HG03159 (cell line): ENCODE results near the gene CHKA.
"Not testable (repeated sequence)": the region's sequence is repeated elsewhere in the genome, so short reads cannot be mapped to it uniquely, and the experiment has no call there.

ENCODE experiments used
- ATAC-seq: cut with Tn5 transposase; IDR thresholded peaks from one replicate; pipeline ENCODE4 v1.9.1; 2021; ENCODE audit warnings: mild to moderate bottlenecking, moderate library complexity; ENCODE audit not compliant: unreplicated experiment

Gene CHKA

DNA sequence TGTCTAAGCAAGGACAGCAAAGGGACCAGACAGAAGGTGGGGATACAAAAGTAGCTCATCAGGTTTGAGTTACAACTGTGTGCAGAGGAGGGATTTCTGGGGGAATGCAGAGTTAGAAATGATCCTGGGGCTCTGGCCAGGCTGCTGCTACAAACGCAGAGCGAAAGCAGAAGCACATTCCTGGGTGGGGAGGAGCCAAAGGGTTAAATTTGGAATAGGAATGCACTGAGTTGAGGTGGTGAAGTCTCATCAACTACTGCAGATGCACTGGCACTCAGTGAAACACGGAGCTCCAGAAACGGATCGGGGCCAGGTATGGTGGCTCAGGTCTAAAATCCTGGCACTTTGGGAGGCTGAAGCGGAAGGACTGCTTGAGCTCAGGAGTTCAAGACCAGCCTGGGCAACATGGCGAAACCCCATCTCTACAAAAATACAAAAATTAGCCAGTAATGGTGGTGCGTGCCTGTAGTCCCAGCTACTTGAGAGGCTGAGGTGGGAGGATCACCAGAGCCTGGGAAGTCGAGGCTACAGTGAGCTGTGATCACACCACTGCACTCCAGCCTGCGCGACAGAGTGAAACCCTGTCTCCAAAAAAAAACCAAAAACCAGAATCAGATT is 3.2 kb downstream of the CHKA start:
- ATAC-seq = no peak

GRCh38 chr11:68116974-68117373 is 4.2 kb downstream of the CHKA start:
- no peak for ATAC-seq

DNA sequence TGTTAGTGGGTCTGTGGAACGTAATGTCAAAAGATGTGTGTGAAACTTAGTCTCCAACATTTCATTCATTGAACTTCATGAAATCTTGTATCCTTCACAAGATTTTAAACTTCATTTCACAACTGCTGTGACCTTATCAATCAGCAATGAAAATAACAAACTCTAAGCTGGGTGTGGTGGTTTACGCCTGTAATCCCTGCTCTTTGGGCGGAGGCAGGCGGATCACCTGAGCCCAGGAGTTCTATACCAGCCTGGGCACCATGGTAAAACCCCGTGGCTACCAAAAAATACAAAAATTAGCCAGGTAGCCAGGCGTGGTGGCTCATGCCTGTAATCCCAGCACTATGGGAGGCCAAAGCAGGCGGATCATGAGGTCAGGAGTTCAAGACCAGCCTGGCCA is 5.1 kb downstream of the CHKA start:
- ATAC-seq = no peak

- ATAC-seq = no peak
These were observed 5.9 kb downstream of the CHKA start for GRCh38 chr11:68115285-68115684.

DNA sequence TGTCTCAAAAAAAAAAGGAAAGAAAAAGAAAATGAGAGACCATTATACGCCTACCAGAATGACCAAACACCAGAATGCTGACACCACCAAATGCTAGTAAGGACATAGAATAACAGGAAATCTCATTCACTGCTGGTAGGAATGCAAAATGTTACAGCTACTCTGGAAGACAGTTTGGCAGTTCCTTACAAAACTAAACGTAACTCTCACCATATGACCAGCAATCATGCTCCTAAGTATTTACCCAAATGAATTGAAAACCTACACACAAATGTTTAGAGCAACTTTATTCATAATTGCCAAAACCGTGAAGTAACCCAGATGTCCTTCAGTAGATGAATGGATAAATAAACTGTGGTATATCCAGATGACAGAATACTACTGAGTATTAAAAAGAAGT is 7.2 kb downstream of the CHKA start:
- no peak for ATAC-seq

DNA sequence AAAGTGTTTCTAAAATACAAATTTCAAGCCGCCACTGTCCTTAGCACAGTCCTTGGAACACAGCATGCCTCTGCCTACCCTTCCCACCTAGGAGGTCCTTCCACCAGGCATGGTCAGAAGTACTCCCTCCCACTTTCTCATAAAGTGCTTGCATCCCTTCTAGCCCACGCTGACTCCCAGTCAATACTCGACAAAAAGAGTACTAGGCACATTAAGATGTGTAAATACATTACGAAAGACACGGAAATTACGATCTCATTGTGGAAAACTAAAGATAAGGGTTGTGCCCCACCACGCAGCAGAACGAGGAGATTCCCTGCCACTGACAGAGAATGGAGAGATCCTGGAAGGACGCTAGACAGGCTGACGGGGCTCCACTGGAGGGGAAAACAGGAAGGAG is 13.5 kb downstream of the CHKA start:
- no peak for ATAC-seq

DNA sequence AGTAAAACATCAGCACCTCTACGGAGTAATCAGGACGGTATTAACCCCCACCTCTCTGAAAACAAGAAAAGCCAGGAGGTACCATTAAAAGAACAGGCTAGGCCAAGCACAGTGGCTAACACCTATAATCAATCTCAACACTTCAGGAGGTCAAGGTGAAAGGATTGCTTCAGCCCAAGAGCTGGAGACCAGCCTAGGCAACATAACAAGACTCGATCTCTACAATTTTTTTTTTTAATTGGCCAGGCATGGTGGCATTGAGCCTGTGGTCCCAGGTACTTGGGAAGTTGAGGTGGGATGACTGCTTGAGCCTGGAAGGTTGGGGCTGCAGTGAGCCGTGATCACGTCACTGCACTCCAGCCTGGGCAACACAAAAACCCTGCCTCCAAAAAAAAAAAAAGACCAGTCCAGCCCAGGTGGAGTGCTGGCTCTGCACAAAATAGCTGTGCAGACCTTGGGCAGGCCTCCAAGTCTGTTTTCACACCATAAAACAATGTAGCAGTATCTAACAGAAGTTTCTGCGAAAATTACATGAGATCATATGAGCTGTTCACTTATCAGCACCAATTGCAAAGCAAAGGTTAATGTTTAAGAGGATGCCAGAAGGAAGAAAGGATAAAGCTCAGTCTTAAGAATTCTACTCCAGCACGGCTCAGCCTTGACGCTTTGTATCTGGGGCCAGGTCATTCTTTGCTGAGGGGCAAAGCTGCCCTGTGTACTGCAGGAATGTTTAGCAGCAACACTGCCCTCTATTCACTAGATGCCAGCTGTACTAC is 14.8 kb downstream of the CHKA start:
- ATAC-seq = no peak

- no peak for ATAC-seq
These were observed 21.4 kb downstream of the CHKA start for GRCh38 chr11:68099474-68100405.

GRCh38 chr11:68099057-68099456 is 22.1 kb downstream of the CHKA start:
- ATAC-seq = no peak

DNA sequence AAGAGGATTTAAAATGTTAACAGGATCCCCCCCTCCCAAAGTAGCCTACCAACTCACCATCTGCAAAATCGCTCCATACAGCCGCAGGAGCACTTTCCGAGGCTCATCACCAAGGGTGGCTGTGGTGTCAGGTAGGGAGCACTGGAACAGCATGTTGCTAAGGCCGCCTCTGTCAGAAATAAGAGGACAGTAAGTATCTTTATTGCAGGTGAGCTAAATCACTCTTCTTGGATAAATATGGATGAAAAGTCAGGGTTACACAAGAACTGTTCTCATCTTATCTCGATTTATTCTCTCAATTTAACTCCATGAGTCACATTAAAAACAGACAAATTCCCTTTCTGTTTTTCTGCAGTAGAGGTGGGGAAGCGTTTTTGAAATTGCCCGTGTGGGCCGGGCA is 24.2 kb downstream of the CHKA start:
- ATAC-seq = no peak

DNA sequence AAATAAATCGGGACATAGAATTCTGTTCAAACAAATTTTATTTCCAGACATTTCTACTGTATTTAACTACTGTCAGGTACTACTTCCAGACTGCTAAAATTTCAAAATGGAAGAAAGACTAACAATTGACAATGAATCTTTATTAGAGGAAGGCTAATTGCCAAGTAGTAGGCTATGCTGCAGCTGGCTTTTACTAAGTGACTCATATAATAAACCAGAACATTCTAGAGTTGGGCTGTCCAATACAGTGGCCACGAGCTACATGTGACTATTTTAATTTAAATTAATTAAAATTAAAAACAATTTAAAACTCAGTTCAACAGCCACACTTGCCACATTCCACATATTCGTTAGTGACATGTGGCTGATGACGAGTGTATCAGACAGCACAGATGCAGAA is 27.6 kb downstream of the CHKA start:
- ATAC-seq = no peak

GRCh38 chr11:68092946-68093345 is 28.2 kb downstream of the CHKA start:
- not testable (repeated sequence) for ATAC-seq

DNA sequence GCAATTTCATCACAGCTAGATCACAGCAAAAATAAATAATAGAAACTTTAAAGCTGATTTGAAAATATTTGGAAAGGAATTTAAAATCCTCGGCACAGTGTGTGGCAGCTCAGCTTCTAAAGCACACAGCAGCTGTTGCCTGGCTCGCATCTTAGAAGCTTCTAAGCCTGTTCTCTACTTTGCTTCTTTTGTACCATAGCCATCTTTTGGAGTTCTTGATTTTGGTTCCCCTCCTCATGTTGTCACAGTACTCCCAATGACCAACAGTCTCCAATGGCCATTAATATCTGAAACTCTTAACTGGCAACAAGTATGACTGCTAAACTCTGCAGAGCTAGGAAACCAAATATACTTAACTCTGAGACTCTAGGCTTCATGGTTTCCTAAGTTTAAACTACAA is 28.8 kb downstream of the CHKA start:
- ATAC-seq = no peak

- ATAC-seq = no peak
These were observed 30.5 kb downstream of the CHKA start for GRCh38 chr11:68090706-68091105.

- no peak for ATAC-seq
These were observed 30.9 kb downstream of the CHKA start for GRCh38 chr11:68090287-68090686.

- ATAC-seq = no peak
These were observed 31.5 kb downstream of the CHKA start for GRCh38 chr11:68089679-68090078.

DNA sequence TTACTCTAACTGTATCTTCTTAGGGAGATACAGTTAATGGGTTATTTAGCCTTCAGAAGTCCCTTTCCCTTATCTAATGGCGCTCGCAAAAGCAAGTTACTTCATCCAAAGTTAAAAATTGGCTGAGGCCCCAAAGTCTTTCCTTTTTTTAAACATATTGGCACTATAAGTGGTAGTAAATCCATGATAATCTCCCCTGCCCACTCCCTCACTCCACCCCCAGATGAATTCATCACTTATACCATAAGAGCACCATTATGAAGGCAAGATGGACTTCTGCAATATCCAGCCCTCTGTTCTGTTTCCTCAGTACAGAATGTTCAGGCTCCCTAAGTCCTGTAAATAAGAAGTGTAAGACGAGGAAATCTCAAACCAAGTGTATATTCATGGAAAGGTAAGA is 37.7 kb downstream of the CHKA start:
- ATAC-seq = no peak

- ATAC-seq = no peak
These were observed 38.7 kb downstream of the CHKA start for GRCh38 chr11:68082481-68082880.

DNA sequence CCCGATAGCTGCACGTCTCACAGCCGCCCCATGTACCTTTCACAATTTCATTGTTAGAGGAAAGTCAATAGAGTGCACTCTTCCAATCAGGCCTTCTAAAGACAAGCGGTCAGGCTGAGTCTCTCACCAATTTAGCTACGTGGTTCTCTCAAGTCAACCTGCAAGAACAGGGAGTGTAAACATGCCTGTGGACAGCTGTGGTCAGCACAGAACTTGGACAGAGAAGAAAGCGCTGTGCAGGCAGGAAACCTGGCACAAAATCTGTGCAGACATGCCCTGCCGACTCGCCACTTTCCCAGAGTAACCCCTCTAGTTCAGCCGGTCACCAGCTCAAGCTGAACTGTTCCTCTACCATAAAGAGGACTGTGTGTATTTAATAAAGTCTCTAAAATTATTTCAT is 39.5 kb downstream of the CHKA start:
- no peak for ATAC-seq

- ATAC-seq = no peak
These were observed 40.3 kb downstream of the CHKA start for GRCh38 chr11:68080860-68081259.
